Activated B cell treated with CpG ODN at 0.5 μM for 24 hours (primary cell): ENCODE results near the gene ARHGEF28. TPM values are rescaled to one million over a fixed set of nuclear protein-coding genes. Genes with fewer than 3 reads are reported as not detected.

ENCODE experiments used
- ATAC-seq: fragments of 200-7000 bp; cut with Tn5 transposase; one replicate; pipeline ENCODE4 v1.10.0; 2021; ENCODE audit warnings: low read depth, mild to moderate bottlenecking, moderate library complexity
- CTCF ChIA-PET: fragments of 350-600 bp; sonication (Branson Sonifier 250); formaldehyde crosslinking; loops from one replicate; lab custom pipeline; 2021; ENCODE audit warnings: antibody characterized with exemption; lab: Charles Lee
- POLR2A ChIA-PET: fragments of 350-600 bp; sonication (Branson Sonifier 250); formaldehyde crosslinking; loops from one replicate; lab custom pipeline; 2021; ENCODE audit warnings: antibody characterized with exemption; lab: Charles Lee
- DNase-seq: peaks from one replicate; pipeline ENCODE4 v3.0.0; 2022
- H3K27ac Mint-ChIP-seq: one replicate; pipeline ENCODE4 v1.8.0; 2020; ENCODE audit warnings: mixed read lengths
- H3K27me3 Mint-ChIP-seq: one replicate; pipeline ENCODE4 v1.8.0; 2021; ENCODE audit warnings: mixed read lengths
- H3K36me3 Mint-ChIP-seq: one replicate; pipeline ENCODE4 v1.8.0; 2021; ENCODE audit warnings: low read depth, mixed read lengths
- H3K4me1 Mint-ChIP-seq: one replicate; pipeline ENCODE4 v1.8.0; 2021; ENCODE audit warnings: mixed read lengths
- H3K4me3 Mint-ChIP-seq: one replicate; pipeline ENCODE4 v1.8.0; 2020; ENCODE audit warnings: mild to moderate bottlenecking, mixed read lengths
- H3K9me3 Mint-ChIP-seq: one replicate; pipeline ENCODE4 v1.8.0; 2020; ENCODE audit warnings: mixed read lengths
- intact Hi-C: fragments of 100-400 bp; cut with micrococcal nuclease; formaldehyde crosslinking; loops from one replicate; pipeline ENCODE4 v1.15.1; 2024
- total RNA-seq: library from RNA; stranded (reverse); gene quantifications from 2 replicates; pipeline ENCODE4 v1.2.3, GENCODE V29; 2022
- TF ChIP-seq, protein P1 (sequence below): fragments of 200-600 bp; IDR thresholded peaks from one replicate; pipeline ENCODE4 v1.8.0; 2022; ENCODE audit warnings: antibody characterized with exemption, mild to moderate bottlenecking

ARHGEF28 gene
- total RNA-seq, 1 donor from 2014 or later = not detected

GRCh38 chr5:73690015-73690414 lies 64.0 kb downstream of the ARHGEF28 start:
- H3K9me3 Mint-ChIP-seq = no peaks in the 10 kb centered on the region
- no peak overlapping the region for H3K27ac Mint-ChIP-seq
- no peak for DNase-seq

DNA sequence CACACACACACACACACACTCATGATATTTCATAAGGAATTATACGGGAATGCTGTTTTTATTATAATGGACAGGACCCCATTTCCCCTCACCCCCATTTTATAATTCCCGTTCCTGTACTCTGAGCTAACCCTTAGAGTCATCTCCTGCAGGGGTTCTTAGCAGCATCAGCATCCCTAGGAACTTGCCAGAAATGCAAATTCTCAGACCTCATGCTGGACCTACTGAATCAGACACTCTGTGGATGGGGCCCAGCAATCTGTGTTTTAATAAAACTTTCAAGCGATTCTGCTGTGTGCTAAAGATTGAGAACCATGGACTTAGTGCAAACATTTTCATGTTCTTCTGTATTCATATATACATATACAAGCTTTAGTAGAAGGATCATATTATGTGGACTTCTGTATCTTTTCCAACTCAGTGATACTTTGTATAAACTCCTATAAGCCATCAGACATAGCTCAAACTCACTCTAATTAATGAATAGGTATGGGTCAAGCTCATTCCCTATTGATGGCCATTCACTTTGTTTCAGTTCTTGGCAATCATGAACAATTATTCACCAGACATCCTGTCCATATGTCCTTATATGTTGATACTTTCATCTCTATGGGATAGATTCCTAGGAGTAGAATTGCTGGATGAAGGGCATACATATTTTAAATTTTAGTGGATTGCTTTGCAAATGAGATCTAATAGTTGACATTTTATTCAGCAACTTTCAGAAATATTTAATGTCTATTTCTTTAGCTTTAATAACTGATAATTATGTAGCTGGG lies 65.5 kb downstream of the ARHGEF28 start:
- ChIA-PET POLR2A (no interaction called here), CTCF (no interaction called here)
- ATAC-seq (no peak), DNase-seq (no peak)
- H3K4me3 Mint-ChIP-seq = no peak overlapping the region
- H3K9me3 Mint-ChIP-seq = no peaks in the 10 kb centered on the region
- TF ChIP-seq, protein P1, sequence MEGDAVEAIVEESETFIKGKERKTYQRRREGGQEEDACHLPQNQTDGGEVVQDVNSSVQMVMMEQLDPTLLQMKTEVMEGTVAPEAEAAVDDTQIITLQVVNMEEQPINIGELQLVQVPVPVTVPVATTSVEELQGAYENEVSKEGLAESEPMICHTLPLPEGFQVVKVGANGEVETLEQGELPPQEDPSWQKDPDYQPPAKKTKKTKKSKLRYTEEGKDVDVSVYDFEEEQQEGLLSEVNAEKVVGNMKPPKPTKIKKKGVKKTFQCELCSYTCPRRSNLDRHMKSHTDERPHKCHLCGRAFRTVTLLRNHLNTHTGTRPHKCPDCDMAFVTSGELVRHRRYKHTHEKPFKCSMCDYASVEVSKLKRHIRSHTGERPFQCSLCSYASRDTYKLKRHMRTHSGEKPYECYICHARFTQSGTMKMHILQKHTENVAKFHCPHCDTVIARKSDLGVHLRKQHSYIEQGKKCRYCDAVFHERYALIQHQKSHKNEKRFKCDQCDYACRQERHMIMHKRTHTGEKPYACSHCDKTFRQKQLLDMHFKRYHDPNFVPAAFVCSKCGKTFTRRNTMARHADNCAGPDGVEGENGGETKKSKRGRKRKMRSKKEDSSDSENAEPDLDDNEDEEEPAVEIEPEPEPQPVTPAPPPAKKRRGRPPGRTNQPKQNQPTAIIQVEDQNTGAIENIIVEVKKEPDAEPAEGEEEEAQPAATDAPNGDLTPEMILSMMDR = no peak
- H3K27me3 Mint-ChIP-seq = peaks cover 4% of the 10 kb centered on the region
- H3K4me1 Mint-ChIP-seq = no peaks in the 10 kb centered on the region
- intact Hi-C loops = loop anchor here (5.0 kb wide), 1 partner anchor 99 kb away; no protein-coding TSS in a partner anchor
- H3K27ac Mint-ChIP-seq = no peak overlapping the region
- H3K36me3 Mint-ChIP-seq = no peaks in the 10 kb centered on the region

More at GRCh38 chr5:73690015-73690414, 64.0 kb downstream of the ARHGEF28 start:
- intact Hi-C loops = loop anchor here (5.0 kb wide), 1 partner anchor 98 kb away; no protein-coding TSS in a partner anchor
- no peaks in the 10 kb centered on the region for H3K4me1 Mint-ChIP-seq
- ChIA-PET POLR2A (no interaction called here), CTCF (no interaction called here)
- TF ChIP-seq, protein P1 = no peak
- peaks cover 2% of the 10 kb centered on the region for H3K27me3 Mint-ChIP-seq
- no peaks in the 10 kb centered on the region for H3K36me3 Mint-ChIP-seq
- ATAC-seq = no peak
- H3K4me3 Mint-ChIP-seq = no peak overlapping the region

GRCh38 chr5:73692166-73692640 lies 66.2 kb downstream of the ARHGEF28 start:
- CTCF ChIA-PET = no interaction called here
- Mint-ChIP-seq H3K9me3 (no peaks in the 10 kb centered on the region), H3K4me1 (no peaks in the 10 kb centered on the region), H3K27me3 (peaks cover 4% of the 10 kb centered on the region), H3K36me3 (no peaks in the 10 kb centered on the region), H3K4me3 (no peak overlapping the region), H3K27ac (no peak overlapping the region)
- intact Hi-C loops = loop anchor here (5.0 kb wide), 1 partner anchor 100 kb away; no protein-coding TSS in a partner anchor
- TF ChIP-seq, protein P1 = no peak
- POLR2A ChIA-PET = no interaction called here
- DNase-seq (no peak), ATAC-seq (no peak)

DNA sequence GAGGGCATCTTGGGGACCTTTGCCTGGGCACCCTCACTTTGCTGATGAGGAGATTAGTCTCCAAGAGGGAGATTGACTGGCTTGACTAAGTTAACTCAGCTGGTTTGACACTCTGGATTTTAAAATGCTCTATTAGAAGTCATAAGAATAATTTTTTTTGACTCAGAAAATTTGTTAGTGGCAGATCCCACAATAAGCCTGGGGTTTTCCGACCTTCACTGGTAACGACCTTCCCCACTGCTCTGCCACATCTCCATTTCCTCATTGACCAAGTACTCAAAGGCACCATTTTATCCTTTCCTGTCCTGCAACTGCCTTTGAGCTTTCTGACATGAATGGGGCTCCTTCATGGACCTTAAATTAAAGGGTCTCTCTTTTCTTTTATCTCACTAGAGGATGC lies 67.0 kb downstream of the ARHGEF28 start:
- Mint-ChIP-seq H3K36me3 (no peaks in the 10 kb centered on the region), H3K9me3 (no peaks in the 10 kb centered on the region), H3K27ac (no peak overlapping the region), H3K27me3 (peaks cover 6% of the 10 kb centered on the region), H3K4me1 (no peaks in the 10 kb centered on the region), H3K4me3 (no peak overlapping the region)
- POLR2A ChIA-PET = no interaction called here
- intact Hi-C loops = loop anchor here (5.0 kb wide), 1 partner anchor 101 kb away; no protein-coding TSS in a partner anchor
- TF ChIP-seq, protein P1 = no peak
- CTCF ChIA-PET = no interaction called here
- no peak for ATAC-seq
- no peak for DNase-seq

DNA sequence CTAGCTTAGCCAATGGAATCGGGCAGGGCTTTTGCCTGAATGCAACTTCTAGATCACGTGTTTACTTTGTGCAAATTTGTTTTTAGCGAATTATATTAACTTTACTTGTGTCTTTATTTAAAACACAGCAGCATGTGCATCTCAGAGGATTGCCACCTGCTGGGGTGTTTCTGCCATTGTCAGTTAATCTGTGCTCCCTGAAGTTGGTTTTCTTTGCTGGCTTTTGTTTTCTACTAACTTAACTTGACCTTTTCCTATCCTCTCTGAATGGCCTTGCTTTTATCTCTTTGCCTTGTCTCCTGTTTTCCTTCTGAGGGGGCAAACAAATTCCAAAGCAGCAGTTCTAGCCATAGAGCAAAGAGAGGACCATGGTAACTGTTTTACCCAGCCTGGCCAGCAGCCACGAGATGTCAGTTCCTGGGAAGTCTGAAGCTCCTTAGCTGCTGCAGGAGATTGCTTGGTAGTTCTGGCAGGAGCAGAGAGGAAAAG lies 67.6 kb downstream of the ARHGEF28 start:
- ATAC-seq (no peak), DNase-seq (no peak)
- no peak overlapping the region for H3K4me3 Mint-ChIP-seq
- TF ChIP-seq, protein P1 = no peak
- no peak overlapping the region for H3K27ac Mint-ChIP-seq
- intact Hi-C loops = loop anchor here (5.0 kb wide), 1 partner anchor 101 kb away; no protein-coding TSS in a partner anchor
- no peaks in the 10 kb centered on the region for H3K36me3 Mint-ChIP-seq
- H3K27me3 Mint-ChIP-seq = peaks cover 6% of the 10 kb centered on the region
- no peaks in the 10 kb centered on the region for H3K9me3 Mint-ChIP-seq
- CTCF ChIA-PET = no interaction called here
- no peaks in the 10 kb centered on the region for H3K4me1 Mint-ChIP-seq
- POLR2A ChIA-PET = no interaction called here
